ENCODE results near the gene CEP76. TPM values are rescaled to one million over a fixed set of nuclear protein-coding genes. Genes with fewer than 3 reads are reported as not detected.

Gene CEP76
- total RNA-seq, 1 experiment from 2014 or later, result 13.5 TPM

GRCh38 chr18:12656938-12657683 lies 45.4 kb downstream of the CEP76 start:
- RAD21 ChIA-PET (ENCODE audit: low non-redundant PET in 1 of 2, low total read pairs in 2 of 2, uncharacterized antibody in 2 of 2, unreplicated experiment in 2 of 2), result no interaction called here
- TF ChIP-seq FOSL1 (IDR thresholded peaks at IDR 0.05; ENCODE audit: low read depth), result no peak
- TF ChIP-seq, protein P1, sequence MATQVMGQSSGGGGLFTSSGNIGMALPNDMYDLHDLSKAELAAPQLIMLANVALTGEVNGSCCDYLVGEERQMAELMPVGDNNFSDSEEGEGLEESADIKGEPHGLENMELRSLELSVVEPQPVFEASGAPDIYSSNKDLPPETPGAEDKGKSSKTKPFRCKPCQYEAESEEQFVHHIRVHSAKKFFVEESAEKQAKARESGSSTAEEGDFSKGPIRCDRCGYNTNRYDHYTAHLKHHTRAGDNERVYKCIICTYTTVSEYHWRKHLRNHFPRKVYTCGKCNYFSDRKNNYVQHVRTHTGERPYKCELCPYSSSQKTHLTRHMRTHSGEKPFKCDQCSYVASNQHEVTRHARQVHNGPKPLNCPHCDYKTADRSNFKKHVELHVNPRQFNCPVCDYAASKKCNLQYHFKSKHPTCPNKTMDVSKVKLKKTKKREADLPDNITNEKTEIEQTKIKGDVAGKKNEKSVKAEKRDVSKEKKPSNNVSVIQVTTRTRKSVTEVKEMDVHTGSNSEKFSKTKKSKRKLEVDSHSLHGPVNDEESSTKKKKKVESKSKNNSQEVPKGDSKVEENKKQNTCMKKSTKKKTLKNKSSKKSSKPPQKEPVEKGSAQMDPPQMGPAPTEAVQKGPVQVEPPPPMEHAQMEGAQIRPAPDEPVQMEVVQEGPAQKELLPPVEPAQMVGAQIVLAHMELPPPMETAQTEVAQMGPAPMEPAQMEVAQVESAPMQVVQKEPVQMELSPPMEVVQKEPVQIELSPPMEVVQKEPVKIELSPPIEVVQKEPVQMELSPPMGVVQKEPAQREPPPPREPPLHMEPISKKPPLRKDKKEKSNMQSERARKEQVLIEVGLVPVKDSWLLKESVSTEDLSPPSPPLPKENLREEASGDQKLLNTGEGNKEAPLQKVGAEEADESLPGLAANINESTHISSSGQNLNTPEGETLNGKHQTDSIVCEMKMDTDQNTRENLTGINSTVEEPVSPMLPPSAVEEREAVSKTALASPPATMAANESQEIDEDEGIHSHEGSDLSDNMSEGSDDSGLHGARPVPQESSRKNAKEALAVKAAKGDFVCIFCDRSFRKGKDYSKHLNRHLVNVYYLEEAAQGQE (IDR thresholded peaks at IDR 0.05; ENCODE audit: low read depth), result no peak
- peak; percentile 91 for TF ChIP-seq ZFX (IDR thresholded peaks at IDR 0.05)

GRCh38 chr18:12656605-12656937 lies 46.0 kb downstream of the CEP76 start:
- RAD21 ChIA-PET (ENCODE audit: low non-redundant PET in 1 of 2, low total read pairs in 2 of 2, uncharacterized antibody in 2 of 2, unreplicated experiment in 2 of 2), result no interaction called here
- H3K9me3 ChIP-seq (ENCODE audit: control insufficient read depth in 1 of 2, insufficient read depth in 1 of 2, low read depth in 1 of 2, low read length in 2 of 2), result no peaks in the 10 kb centered on the region
- no peaks in the 10 kb centered on the region for H3K27me3 ChIP-seq (ENCODE audit: insufficient read depth, low read length)
- CTCF ChIA-PET, result no interaction called here
- POLR2A ChIA-PET, result no interaction called here
- H4K20me1 ChIP-seq (ENCODE audit: insufficient read depth), result 0 out of 2 replicates have a peak, but pooled peaks cover 3% of the 10 kb centered on the region
- no peak overlapping the region for H2AFZ ChIP-seq (ENCODE audit: low read depth, low read length, poor library complexity, severe bottlenecking)
- H3K9ac ChIP-seq (ENCODE audit: low read length), result peak overlapping the region; percentile 74
- H3K4me2 ChIP-seq (ENCODE audit: low read length), result peak overlapping the region; percentile 83
- no peak for ATAC-seq
- DNase-seq (ENCODE audit: low read depth, low spot score), result no peak
- peak overlapping the region; percentile 62 to 79 for H3K4me3 ChIP-seq (replicated peaks in 1 of 2; ENCODE audit: low read depth in 1 of 2, low read length in 2 of 2)
- peaks cover 12 to 37% of the 10 kb centered on the region in 2 experiments for H3K4me1 ChIP-seq (ENCODE audit: control insufficient read depth in 1 of 2, insufficient read depth in 2 of 2, low read length in 2 of 2)
- H3K9me2 ChIP-seq (ENCODE audit: insufficient read depth), result no peaks in the 10 kb centered on the region
- no peak for TF ChIP-seq TCF7L2 (IDR thresholded peaks at IDR 0.05; ENCODE audit: borderline replicate concordance, extremely low read depth, insufficient read depth, insufficient read length)
- 0 out of 2 replicates have a peak, but pooled peaks have one; percentile 2 for TF ChIP-seq RAD21 (IDR thresholded peaks at IDR 0.05; ENCODE audit: low read depth)
- H3K36me3 ChIP-seq (ENCODE audit: control insufficient read depth in 1 of 2, insufficient read depth in 2 of 2, low read length in 2 of 2), result no peaks in the 10 kb centered on the region
- peaks cover 44% of the 10 kb centered on the region for H3K79me2 ChIP-seq (ENCODE audit: insufficient read depth, low read length)
- TSS peak; percentile 76 for BruUV-seq (replicated peaks)
- H3K27ac ChIP-seq (ENCODE audit: low read depth, low read length), result peak overlapping the region; percentile 75; the same call in 1 of the 2 replicates
- intact Hi-C loops (cut with micrococcal nuclease), result no loop called here

More at GRCh38 chr18:12656938-12657683, 45.4 kb downstream of the CEP76 start:
- Histone ChIP-seq H4K20me1 (ENCODE audit: insufficient read depth) (0 out of 2 replicates have a peak, but pooled peaks cover 3% of the 10 kb centered on the region), H3K79me2 (ENCODE audit: insufficient read depth, low read length) (peaks cover 38% of the 10 kb centered on the region), H3K9me2 (ENCODE audit: insufficient read depth) (no peaks in the 10 kb centered on the region), H3K9me3 (ENCODE audit: control insufficient read depth in 1 of 2, insufficient read depth in 1 of 2, low read depth in 1 of 2, low read length in 2 of 2) (no peaks in the 10 kb centered on the region), H3K27me3 (ENCODE audit: insufficient read depth, low read length) (no peaks in the 10 kb centered on the region), H3K4me2 (ENCODE audit: low read length) (peak overlapping the region; percentile 83), H3K27ac (ENCODE audit: low read depth, low read length) (peak overlapping the region; percentile 75), H3K4me3 (replicated peaks in 1 of 2; ENCODE audit: low read depth in 1 of 2, low read length in 2 of 2) (peak overlapping the region; percentile 62 to 79), H3K9ac (ENCODE audit: low read length) (peak overlapping the region; percentile 74), H3K4me1 (ENCODE audit: control insufficient read depth in 1 of 2, insufficient read depth in 2 of 2, low read length in 2 of 2) (peaks cover 12 to 37% of the 10 kb centered on the region in 2 experiments), H3K36me3 (ENCODE audit: control insufficient read depth in 1 of 2, insufficient read depth in 2 of 2, low read length in 2 of 2) (no peaks in the 10 kb centered on the region), H2AFZ (ENCODE audit: low read depth, low read length, poor library complexity, severe bottlenecking) (no peak overlapping the region)
- peak; percentile 63 for ATAC-seq
- CTCF ChIA-PET, result interaction anchor here (1.1 kb wide), 1 partner anchor 374 kb away, joined by 3 read pairs; no protein-coding TSS in a partner anchor
- intact Hi-C loops (cut with micrococcal nuclease), result loop anchor here (1.0 kb wide), 1 partner anchor 250 kb away; the partner anchor contains the start of gene PRELID3A
- POLR2A ChIA-PET, result no interaction called here
- no TSS peak for BruUV-seq (replicated peaks)
- no peak for DNase-seq (ENCODE audit: low read depth, low spot score)
